SK-N-SH (cell line): ENCODE measurements around the gene TRIM43B. TPM values are rescaled to one million over a fixed set of nuclear protein-coding genes. Genes with fewer than 3 reads are reported as not detected.
A peak's percentile ranks its signal among the peaks of the same experiment; 100 is the strongest.

ENCODE experiments used
- CTCF ChIA-PET: fragments of 300-600, 350-600 bp; formaldehyde crosslinking; extraction: SDS; loops from one replicate; lab custom pipeline; 2021; lab: Yijun Ruan, JAX
- POLR2A ChIA-PET: fragments of 350-600 bp; sonication (Branson Sonifier 250); formaldehyde crosslinking; extraction: SDS; loops from one replicate; lab custom pipeline; 2020; ENCODE audit warnings: antibody characterized with exemption, inconsistent platforms; lab: Yijun Ruan, JAX
- DNase-seq: peaks from one replicate; pipeline ENCODE4 v3.0.0; 2012
- H2AFZ ChIP-seq: fragments of 200-600 bp; sonication (generic); 2 replicates; pipeline ENCODE4 v1.8.1; 2016; ENCODE audit warnings: antibody characterized with exemption, mild to moderate bottlenecking, low read depth
- H3F3A ChIP-seq: fragments of 200-600 bp; sonication (generic); replicated peaks from 2 replicates; pipeline ENCODE3; 2016; ENCODE audit warnings: antibody characterized with exemption, mild to moderate bottlenecking; ENCODE audit not compliant: insufficient read depth
- H3K27ac ChIP-seq, 2 experiments: fragments of 200-500 bp in 1 of 2; fragments of 200-600 bp in 1 of 2; sonication (Bioruptor generic) in 1 of 2; sonication (generic), shearing (Covaris generic) in 1 of 2; 2 replicates each; pipeline versions ENCODE4 v1.5.1 to v1.6.1; 2014 to 2016; ENCODE audit warnings: low read depth in 2 of 2, inconsistent platforms in 1 of 2, low read length in 1 of 2, mild to moderate bottlenecking in 1 of 2, mixed read lengths in 1 of 2
- H3K27me3 ChIP-seq: fragments of 200-600 bp; sonication (generic), shearing (Covaris generic); 2 replicates; pipeline ENCODE4 v1.6.1; 2016; ENCODE audit warnings: mixed run types; ENCODE audit not compliant: insufficient read depth
- H3K36me3 ChIP-seq, 2 experiments: fragments of 200-500 bp in 1 of 2; fragments of 200-600 bp in 1 of 2; sonication (Bioruptor generic) in 1 of 2; sonication (generic) in 1 of 2; replicated peaks in 1 of 2; 2 replicates each; pipeline versions ENCODE3 to v1.5.1; 2014 to 2016; ENCODE audit warnings: low read length in 1 of 2, mild to moderate bottlenecking in 1 of 2; ENCODE audit not compliant: insufficient read depth in 2 of 2, control insufficient read depth in 1 of 2
- H3K4me1 ChIP-seq, 2 experiments: fragments of 200-500 bp in 1 of 2; fragments of 200-600 bp in 1 of 2; sonication (Bioruptor generic) in 1 of 2; sonication (generic), shearing (Covaris generic) in 1 of 2; 2 replicates each; pipeline versions ENCODE4 v1.5.1 to v1.6.1; 2014 to 2016; ENCODE audit warnings: low read depth in 1 of 2, low read length in 1 of 2, mixed run types in 1 of 2; ENCODE audit not compliant: insufficient read depth in 2 of 2, control insufficient read depth in 1 of 2
- H3K4me2 ChIP-seq: fragments of 200-600 bp; sonication (generic), shearing (Covaris generic); 2 replicates; pipeline ENCODE4 v1.6.1; 2017; ENCODE audit warnings: mixed run types
- H3K4me3 ChIP-seq, 2 experiments: fragments of 200-500 bp in 1 of 2; fragments of 200-600 bp in 1 of 2; sonication (Bioruptor generic) in 1 of 2; sonication (generic), shearing (Covaris generic) in 1 of 2; 2 replicates each; pipeline versions ENCODE4 v1.5.1 to v1.8.1; 2014 to 2016; ENCODE audit warnings: low read depth in 2 of 2, inconsistent platforms in 1 of 2, low read length in 1 of 2, mild to moderate bottlenecking in 1 of 2, mixed read lengths in 1 of 2, moderate library complexity in 1 of 2
- H3K79me2 ChIP-seq: fragments of 200-600 bp; sonication (generic); 2 replicates; pipeline ENCODE4 v1.8.1; 2017; ENCODE audit warnings: mild to moderate bottlenecking; ENCODE audit not compliant: insufficient read depth
- H3K9ac ChIP-seq: fragments of 200-600 bp; sonication (generic); 2 replicates; pipeline ENCODE4 v1.6.1; 2017; ENCODE audit warnings: mixed run types
- H3K9me2 ChIP-seq: fragments of 200-600 bp; sonication (generic); 2 replicates; pipeline ENCODE4 v1.6.1; 2017; ENCODE audit warnings: mixed run types
- H3K9me3 ChIP-seq: fragments of 200-600 bp; sonication (generic); 2 replicates; pipeline ENCODE4 v1.6.1; 2017; ENCODE audit warnings: mixed run types, mild to moderate bottlenecking, moderate library complexity
- H4K20me1 ChIP-seq: fragments of 200-600 bp; sonication (generic); 2 replicates; pipeline ENCODE4 v1.6.1; 2017; ENCODE audit warnings: mild to moderate bottlenecking, mixed run types; ENCODE audit not compliant: insufficient read depth
- CHD2 ChIP-seq: fragments of 150-350 bp; IDR thresholded peaks from 2 replicates; pipeline ENCODE4 v1.6.1; 2018; ENCODE audit warnings: low read length; ENCODE audit not compliant: partially characterized antibody
- ELF1 ChIP-seq: IDR thresholded peaks from 2 replicates; pipeline ENCODE4 v1.4.0; 2012
- EZH2phosphoT487 ChIP-seq: fragments of 200-600 bp; sonication (generic); IDR thresholded peaks from 2 replicates; pipeline ENCODE4 v1.6.1; 2017; ENCODE audit warnings: low read depth, mixed run types, mild to moderate bottlenecking, antibody characterized with exemption, moderate library complexity, borderline replicate concordance
- FOSL2 ChIP-seq: IDR thresholded peaks from 2 replicates; pipeline ENCODE4 v1.4.0; 2012; ENCODE audit warnings: low read depth, mild to moderate bottlenecking, moderate library complexity, borderline replicate concordance
- FOXM1 ChIP-seq: IDR thresholded peaks from 2 replicates; pipeline ENCODE4 v1.4.0; 2012; ENCODE audit warnings: low read depth, mild to moderate bottlenecking
- JUND ChIP-seq: IDR thresholded peaks from 2 replicates; pipeline ENCODE4 v1.4.0; 2012
- MAX ChIP-seq: IDR thresholded peaks from 2 replicates; pipeline ENCODE4 v1.4.0; 2012; ENCODE audit warnings: low read depth
- MXI1 ChIP-seq: IDR thresholded peaks from 2 replicates; pipeline ENCODE4 v1.6.1; 2012; ENCODE audit warnings: mild to moderate bottlenecking, low read depth, low read length, improper control_type of control experiment
- NRF1 ChIP-seq: IDR thresholded peaks from 2 replicates; pipeline ENCODE4 v1.6.1; 2012; ENCODE audit warnings: low read depth, mild to moderate bottlenecking, low read length
- RAD21 ChIP-seq: IDR thresholded peaks from 2 replicates; pipeline ENCODE4 v1.6.1; 2012; ENCODE audit warnings: mild to moderate bottlenecking, low read length
- RXRA ChIP-seq: IDR thresholded peaks from 2 replicates; pipeline ENCODE4 v1.4.0; 2012; ENCODE audit warnings: low read depth, mild to moderate bottlenecking, borderline replicate concordance
- SIN3A ChIP-seq: IDR thresholded peaks from 2 replicates; pipeline ENCODE4 v1.6.1; 2012; ENCODE audit warnings: low read depth, mild to moderate bottlenecking, low read length, moderate library complexity, borderline replicate concordance
- SMC3 ChIP-seq: IDR thresholded peaks from 2 replicates; pipeline ENCODE4 v1.6.1; 2012; ENCODE audit warnings: low read depth, low read length, improper control_type of control experiment
- YY1 ChIP-seq: IDR thresholded peaks from 2 replicates; pipeline ENCODE4 v1.4.0; 2012; ENCODE audit warnings: low read depth, mild to moderate bottlenecking
- WGBS: methylation state at CpG from one replicate; pipeline ENCODE4 v1.1.6; 2017; ENCODE audit warnings: low lambda C conversion rate; 5-methylcytosine and 5-hydroxymethylcytosine counted together
- polyA plus RNA-seq, 3 experiments: library from polyadenylated mRNA; depleted of rRNA; stranded (reverse); fragments of >200 nt; gene quantifications; 2 replicates each; pipeline ENCODE4 v1.2.3, GENCODE V29; 2012
- TF ChIP-seq, protein P1 (sequence below): IDR thresholded peaks from 2 replicates; pipeline ENCODE4 v1.4.0; 2012; ENCODE audit warnings: low read depth, borderline replicate concordance
- TF ChIP-seq, protein P2 (sequence below): IDR thresholded peaks from 2 replicates; pipeline ENCODE4 v1.6.1; 2012; ENCODE audit warnings: mild to moderate bottlenecking, low read depth, low read length, moderate library complexity
- TF ChIP-seq, protein P3 (sequence below): IDR thresholded peaks from 2 replicates; pipeline ENCODE4 v1.4.0; 2012; ENCODE audit warnings: low read depth, borderline replicate concordance

The TRIM43B gene
- polyA plus RNA-seq, 1 of the 3 experiments (the other 2 are of a cell fraction) = 0.12 TPM

DNA sequence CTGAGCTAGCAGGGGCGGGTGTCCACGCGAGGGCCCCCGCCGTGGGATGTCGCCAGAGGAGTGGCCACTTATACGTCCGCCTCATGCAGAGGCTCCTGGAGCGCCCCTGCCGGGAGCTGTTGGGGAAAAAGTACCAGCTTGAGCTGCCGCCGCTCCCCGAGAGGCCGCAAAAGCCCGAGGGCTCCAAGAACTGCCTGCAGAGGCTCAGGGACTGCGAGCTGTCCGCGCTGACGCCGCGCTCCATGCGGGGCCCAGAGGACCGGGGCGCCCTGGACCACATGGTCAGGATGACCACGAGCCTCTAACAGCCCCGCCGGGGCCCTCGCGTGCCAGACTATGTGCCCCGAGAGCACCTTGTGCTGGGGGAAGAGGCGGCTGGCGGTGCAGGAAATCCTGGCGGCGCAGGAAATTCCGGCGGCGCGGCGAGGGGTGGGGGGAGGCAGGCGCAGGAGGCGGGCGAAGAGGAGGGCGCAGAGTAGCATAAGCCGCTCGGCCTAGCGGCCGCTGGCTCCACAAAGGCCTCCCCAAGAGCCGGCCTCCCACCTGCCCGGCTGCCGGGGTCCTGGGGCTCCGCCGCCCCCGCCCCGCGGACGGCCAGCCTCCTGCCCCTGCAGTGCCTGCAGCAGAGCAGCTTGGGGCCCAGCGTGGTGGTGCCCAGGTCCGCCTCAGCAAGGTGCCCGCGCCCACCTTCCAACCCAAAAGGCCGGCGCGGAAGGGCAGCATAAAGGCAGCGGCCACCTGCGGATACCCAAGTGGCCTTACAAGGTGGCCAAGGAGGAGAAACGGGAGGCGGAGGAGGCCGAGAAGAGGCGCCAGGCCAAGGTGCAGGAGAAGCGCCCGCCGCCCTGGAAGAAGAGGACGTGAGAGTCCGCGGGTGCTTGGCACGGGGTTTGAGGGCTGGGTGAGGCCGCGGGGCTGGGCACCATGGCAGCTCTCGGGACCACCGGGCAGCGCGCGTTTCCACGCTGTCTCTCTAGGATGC is 42.1 kb upstream of the TRIM43B start (continued):
- TF ChIP-seq MAX = peak; percentile 94

GRCh38 chr2:95525294-95526035 is 40.9 kb upstream of the TRIM43B start:
- peak; percentile 11 for DNase-seq
- 92% methylated on average over 32 of the region's 41 CpGs for WGBS
- no peaks in the 10 kb centered on the region for H3F3A ChIP-seq
- H3K9me2 ChIP-seq = no peaks in the 10 kb centered on the region
- no peak overlapping the region for H3K9ac ChIP-seq
- peak overlapping the region; percentile 78 for H3K4me2 ChIP-seq
- peak overlapping the region in 1 of 2 experiments; percentile 66; a peak in 2 of 4 replicates for H3K4me3 ChIP-seq
- peaks cover 22% of the 10 kb centered on the region for H3K79me2 ChIP-seq
- H3K27me3 ChIP-seq = no peaks in the 10 kb centered on the region
- no peak overlapping the region for H3K27ac ChIP-seq
- H2AFZ ChIP-seq = peak overlapping the region; percentile 91; the same call in 1 of the 2 replicates
- no peaks in the 10 kb centered on the region for H4K20me1 ChIP-seq
- peaks cover 0 to 8% of the 10 kb centered on the region in 2 experiments for H3K36me3 ChIP-seq
- no peaks in the 10 kb centered on the region for H3K9me3 ChIP-seq
- peaks cover 0 to 5% of the 10 kb centered on the region in 2 experiments; a peak in 2 of 4 replicates for H3K4me1 ChIP-seq
- TF ChIP-seq SMC3 (no peak), YY1 (no peak), MXI1 (no peak), EZH2phosphoT487 (no peak), RAD21 (no peak), ELF1 (no peak), RXRA (no peak)
- TF ChIP-seq, protein P1, sequence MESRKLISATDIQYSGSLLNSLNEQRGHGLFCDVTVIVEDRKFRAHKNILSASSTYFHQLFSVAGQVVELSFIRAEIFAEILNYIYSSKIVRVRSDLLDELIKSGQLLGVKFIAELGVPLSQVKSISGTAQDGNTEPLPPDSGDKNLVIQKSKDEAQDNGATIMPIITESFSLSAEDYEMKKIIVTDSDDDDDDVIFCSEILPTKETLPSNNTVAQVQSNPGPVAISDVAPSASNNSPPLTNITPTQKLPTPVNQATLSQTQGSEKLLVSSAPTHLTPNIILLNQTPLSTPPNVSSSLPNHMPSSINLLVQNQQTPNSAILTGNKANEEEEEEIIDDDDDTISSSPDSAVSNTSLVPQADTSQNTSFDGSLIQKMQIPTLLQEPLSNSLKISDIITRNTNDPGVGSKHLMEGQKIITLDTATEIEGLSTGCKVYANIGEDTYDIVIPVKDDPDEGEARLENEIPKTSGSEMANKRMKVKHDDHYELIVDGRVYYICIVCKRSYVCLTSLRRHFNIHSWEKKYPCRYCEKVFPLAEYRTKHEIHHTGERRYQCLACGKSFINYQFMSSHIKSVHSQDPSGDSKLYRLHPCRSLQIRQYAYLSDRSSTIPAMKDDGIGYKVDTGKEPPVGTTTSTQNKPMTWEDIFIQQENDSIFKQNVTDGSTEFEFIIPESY = no peak
- CTCF ChIA-PET = no interaction called here
- POLR2A ChIA-PET = no interaction called here

GRCh38 chr2:95524195-95524594 is 39.6 kb upstream of the TRIM43B start:
- Histone ChIP-seq H3K4me1 (peaks cover 0 to 5% of the 10 kb centered on the region in 2 experiments; a peak in 2 of 4 replicates), H3K4me3 (no peak overlapping the region), H3K27me3 (no peaks in the 10 kb centered on the region), H3K27ac (no peak overlapping the region), H2AFZ (no peak overlapping the region), H3K9me3 (no peaks in the 10 kb centered on the region), H3K36me3 (no peaks in the 10 kb centered on the region), H3K79me2 (peaks cover 21% of the 10 kb centered on the region), H3K9me2 (no peaks in the 10 kb centered on the region), H3F3A (no peaks in the 10 kb centered on the region), H4K20me1 (no peaks in the 10 kb centered on the region), H3K4me2 (no peak overlapping the region), H3K9ac (no peak overlapping the region)
- ChIA-PET POLR2A (no interaction called here), CTCF (no interaction called here)
- DNase-seq = no peak
- 73% methylated on average over 2 of the region's 2 CpGs for WGBS
- TF ChIP-seq SIN3A = no peak
- TF ChIP-seq ELF1 = no peak
- TF ChIP-seq FOSL2 = no peak
- TF ChIP-seq FOXM1 = no peak
- TF ChIP-seq, protein P2, sequence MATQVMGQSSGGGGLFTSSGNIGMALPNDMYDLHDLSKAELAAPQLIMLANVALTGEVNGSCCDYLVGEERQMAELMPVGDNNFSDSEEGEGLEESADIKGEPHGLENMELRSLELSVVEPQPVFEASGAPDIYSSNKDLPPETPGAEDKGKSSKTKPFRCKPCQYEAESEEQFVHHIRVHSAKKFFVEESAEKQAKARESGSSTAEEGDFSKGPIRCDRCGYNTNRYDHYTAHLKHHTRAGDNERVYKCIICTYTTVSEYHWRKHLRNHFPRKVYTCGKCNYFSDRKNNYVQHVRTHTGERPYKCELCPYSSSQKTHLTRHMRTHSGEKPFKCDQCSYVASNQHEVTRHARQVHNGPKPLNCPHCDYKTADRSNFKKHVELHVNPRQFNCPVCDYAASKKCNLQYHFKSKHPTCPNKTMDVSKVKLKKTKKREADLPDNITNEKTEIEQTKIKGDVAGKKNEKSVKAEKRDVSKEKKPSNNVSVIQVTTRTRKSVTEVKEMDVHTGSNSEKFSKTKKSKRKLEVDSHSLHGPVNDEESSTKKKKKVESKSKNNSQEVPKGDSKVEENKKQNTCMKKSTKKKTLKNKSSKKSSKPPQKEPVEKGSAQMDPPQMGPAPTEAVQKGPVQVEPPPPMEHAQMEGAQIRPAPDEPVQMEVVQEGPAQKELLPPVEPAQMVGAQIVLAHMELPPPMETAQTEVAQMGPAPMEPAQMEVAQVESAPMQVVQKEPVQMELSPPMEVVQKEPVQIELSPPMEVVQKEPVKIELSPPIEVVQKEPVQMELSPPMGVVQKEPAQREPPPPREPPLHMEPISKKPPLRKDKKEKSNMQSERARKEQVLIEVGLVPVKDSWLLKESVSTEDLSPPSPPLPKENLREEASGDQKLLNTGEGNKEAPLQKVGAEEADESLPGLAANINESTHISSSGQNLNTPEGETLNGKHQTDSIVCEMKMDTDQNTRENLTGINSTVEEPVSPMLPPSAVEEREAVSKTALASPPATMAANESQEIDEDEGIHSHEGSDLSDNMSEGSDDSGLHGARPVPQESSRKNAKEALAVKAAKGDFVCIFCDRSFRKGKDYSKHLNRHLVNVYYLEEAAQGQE = no peak
- no peak for TF ChIP-seq NRF1
- no peak for TF ChIP-seq CHD2
- TF ChIP-seq, protein P3, sequence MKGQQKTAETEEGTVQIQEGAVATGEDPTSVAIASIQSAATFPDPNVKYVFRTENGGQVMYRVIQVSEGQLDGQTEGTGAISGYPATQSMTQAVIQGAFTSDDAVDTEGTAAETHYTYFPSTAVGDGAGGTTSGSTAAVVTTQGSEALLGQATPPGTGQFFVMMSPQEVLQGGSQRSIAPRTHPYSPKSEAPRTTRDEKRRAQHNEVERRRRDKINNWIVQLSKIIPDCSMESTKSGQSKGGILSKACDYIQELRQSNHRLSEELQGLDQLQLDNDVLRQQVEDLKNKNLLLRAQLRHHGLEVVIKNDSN = no peak
- TF ChIP-seq JUND = no peak
